SKM-1 treated with dmso at 0.1 percent for 144 hours (cell line): Measurements from ENCODE around the gene CNTN4.

Experiments used
- DNase-seq: peaks from one replicate; lab custom pipeline; 2025; ENCODE audit not compliant: unreplicated experiment; lab: John Stamatoyannopoulos, UW

CNTN4 gene

DNA sequence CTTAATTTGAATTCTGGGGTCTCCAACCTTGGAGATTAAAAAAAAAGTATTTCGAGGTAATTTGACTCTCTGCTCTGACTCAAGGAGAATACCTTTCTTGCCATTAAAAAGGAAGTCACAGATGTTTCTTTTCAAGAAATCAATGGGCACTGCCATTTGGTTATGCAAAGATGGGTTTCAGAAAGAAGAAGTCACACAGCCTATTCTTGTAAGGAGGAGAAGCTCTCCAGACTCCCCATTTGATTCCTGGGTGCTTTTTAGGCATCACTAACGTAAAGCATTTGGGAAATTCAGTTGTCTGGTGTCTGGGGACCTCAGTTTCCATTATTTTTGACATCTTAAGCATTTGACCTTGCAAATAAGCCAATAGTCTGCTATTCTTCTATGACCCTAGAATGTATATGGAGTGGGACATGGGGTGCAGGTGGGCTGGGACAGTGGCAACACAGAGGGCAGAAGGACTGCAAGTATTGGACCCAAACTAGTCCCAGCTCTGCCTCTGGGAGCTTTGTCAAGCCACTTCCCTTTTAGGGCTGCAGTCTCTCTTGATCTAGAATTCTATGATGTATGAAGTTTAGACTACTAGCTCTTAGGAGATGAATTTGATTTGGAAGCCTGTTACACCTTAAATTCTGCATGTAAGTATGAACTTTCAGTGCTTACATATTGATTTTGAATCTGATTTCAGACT is 983.7 kb downstream of the CNTN4 start:
- no peak for DNase-seq

DNA sequence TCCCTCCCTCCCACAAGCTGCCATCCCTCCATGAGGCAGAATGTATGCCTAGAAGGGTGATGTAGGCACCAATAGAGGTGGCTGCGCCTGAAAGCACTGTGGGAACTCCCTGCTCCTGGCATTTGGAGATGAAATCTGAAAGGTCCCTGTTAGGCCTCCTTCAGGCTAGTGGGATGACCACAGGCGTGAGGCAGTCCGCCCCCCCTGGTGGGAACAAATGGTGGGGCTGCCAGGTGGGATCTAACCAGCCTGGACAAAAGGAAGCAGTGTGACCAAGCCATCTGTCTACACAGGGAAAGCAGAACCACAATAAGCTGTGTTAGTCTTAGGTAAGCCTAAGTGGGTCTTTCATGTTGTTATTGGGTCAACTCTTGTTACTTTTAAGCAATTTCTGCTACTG is 986.2 kb downstream of the CNTN4 start:
- no peak for DNase-seq

DNA sequence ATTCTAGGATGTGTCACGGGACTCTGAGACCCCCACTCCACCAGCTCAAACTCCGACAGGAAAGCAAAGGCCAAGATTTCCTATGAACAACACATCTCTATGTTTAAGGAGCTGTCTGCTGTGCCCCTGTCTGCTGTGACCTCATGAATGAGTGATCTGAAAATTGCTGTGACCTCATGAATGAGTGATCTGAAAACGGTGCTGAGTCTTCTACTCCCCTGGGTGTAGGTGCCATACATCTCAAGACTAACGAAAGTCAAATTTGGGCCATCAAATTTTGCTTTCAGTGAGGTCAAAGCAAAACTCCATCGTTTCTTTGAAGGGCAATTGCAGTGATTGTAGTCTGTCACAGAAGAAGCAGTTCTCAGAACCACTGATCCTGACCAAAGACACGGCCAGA is 987.1 kb downstream of the CNTN4 start:
- DNase-seq = no peak

DNA sequence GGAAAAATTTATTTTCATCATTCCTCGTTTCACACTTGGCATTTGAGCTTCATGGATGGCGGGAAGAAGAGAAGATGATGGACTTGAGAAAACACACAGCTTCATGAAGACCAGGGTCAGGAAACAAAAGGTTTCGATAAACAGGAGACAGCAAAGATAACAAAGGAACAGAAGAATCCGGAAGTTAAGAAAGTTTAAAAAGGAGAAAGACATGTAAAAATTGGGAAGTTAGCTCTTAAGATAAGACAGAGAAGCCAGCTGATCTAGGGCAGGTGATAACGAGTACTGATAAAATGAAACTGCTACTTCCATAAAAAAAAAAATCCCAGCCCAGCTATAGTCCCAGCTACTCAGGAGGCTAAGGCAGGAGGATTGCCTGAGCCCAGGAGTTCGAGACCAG is 987.6 kb downstream of the CNTN4 start:
- DNase-seq = no peak

DNA sequence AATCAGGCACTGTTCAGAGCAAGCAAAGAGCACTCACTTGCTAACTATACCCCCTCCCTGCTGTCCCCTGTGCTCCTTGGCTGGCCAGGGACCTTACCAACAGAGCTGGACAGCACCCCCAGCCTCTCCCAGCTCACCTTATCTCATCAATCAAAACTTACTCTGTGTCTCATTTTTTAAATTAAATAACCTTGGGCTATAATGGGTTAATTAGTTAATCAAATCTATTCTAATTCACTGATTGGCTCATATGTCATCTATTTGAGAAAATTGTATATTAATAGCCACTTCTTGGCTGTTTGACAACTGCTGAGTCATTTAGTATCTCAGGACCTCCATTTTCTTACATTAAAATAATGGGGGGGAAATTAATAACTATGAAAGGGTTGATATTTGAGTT is 988.6 kb downstream of the CNTN4 start:
- no peak for DNase-seq

DNA sequence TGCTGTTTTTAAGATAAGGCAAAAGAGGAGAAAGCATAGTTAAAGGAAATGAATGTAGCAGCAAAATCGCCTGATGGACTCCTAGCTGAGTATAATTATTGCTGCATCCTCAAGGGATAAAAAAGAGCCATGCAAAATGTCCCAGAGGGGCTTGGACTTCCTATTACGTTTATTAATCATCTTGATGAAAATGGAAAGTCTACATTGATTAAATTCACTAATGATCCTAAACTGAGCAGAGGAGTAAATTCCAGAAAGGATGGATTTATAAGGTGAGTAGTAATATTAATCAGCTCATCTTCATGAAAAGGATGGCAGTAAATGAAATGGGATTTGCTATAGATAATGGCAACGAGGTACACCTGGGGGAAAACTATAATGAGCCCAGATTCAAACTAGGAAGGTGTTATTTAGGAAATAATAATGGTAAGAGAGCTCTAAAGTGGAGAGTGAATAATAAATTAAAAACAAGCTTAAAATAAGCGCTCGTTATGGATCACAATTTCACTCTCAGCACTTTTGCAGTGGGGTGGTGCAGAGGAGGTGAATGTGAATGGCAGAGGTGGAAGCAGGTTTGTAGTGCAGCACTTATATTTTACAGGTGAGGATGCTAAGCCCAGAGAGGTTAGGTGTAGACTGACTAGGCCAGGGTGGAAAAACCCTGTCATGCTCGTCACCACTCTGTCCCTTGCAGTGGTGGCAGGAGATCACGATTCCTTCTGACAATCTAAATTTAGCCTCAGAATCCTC is 989.2 kb downstream of the CNTN4 start:
- no peak for DNase-seq

DNA sequence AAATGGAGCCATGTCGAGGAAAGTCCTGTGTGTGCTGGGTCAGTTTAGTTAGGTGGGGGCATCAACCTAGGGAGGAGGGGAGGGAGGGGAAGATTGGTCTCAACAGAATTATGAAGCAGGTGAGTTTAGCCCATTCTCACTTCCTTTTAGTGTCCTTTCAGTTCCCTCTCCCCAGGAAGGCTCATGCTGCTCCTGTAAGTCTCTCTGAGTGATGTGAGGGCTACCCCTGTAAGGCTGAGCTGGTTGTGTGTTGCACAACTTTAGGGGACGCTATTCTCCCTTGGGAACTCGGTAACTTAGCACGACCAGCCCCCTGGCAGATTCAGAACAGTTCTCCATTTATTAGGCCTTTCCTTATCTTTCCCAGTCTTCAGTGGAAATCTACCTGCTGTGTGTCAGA is 990.4 kb downstream of the CNTN4 start:
- no peak for DNase-seq

DNA sequence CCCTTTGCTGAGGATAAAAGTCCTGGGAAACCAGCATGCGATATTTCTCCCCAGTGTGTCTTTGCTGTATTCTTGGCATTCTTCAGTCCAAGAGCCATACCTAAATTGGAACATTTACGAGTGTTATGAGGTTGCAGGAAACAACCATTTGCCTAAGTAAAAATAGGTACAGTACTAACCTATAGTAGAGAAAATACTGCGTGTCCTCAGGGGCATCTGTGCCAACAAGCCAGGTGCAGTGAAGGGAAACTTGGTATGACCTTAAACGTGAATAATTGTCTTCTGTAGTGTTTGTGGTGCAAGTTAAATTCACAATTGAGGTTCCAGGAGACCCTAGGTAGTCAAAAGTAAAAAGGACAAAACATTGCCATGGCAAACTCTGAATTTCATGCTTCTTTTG is 999.3 kb downstream of the CNTN4 start:
- no peak for DNase-seq

DNA sequence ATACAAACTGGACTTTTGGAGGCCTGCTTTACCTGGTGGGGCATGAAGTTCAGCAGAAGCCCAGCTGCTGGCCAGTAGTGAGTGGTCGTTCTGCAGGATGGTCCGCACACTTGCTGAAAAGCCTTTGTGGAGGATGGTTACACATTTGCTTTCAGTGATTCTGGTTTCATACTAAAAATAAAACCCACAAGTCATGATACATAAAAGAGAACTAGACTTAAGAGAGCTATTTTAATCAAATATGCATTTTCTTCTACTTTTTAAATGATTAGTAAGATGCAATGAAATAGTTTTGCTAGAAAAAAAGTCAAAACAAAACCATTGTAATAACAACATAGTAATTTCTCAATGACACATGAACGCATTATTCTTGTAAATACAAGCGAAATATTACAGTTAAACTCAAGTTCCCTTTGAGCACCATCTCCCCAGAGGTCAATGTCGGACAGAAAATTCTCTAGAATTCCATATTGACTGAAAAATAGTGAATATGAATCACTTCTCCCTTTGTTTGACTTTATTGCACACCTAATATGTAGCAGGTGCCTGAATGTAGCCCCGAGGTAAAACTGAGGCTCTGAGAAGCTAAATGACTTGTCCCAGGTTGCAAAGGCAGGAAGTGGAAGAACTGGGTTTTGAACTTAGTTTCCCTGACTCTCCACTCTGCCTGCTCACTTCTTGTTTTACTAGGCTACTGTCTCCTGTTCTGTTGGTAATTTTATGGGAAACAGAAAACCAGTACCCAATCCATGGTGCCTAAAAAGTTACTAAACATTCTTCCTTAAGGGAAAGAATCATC is 1003.2 kb downstream of the CNTN4 start:
- DNase-seq = no peak

DNA sequence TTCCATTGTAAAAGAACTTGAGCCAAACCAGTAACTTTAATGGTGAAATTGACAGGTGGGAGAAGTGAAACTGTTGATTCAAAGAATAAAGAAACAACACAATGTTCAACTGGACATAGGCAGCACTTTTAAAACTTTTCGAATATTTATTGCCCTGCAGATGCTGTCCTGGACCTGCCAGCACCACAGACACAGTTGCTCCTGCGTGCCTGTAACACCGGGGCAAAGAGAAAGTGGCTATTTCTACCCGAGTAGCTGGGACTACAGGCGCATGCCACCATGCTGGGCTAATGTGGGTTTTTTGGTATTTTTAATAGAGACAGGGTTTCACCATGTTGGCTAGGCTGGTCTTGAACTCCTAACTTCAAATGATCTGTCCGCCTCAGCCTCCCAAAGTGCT is 1004.1 kb downstream of the CNTN4 start:
- DNase-seq = no peak

DNA sequence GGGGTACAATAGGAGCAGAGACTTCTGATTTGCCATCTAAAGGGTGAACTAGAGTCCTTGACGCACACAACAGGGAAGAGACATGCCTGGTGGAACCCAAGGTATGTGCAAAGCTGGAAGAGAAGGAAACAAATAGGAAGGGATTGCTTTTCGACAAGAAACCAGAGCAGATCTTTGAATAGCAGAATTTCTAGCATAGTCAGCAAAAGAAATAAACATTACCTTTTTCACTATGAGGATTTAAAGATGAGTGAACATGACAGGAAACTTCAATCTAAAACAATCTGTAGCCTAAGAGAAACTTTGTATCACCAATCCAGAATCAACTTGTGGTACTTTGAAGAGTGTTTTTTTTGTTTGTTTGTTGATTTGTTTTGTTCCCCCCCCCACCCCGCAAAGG is 1006.6 kb downstream of the CNTN4 start:
- DNase-seq = no peak

DNA sequence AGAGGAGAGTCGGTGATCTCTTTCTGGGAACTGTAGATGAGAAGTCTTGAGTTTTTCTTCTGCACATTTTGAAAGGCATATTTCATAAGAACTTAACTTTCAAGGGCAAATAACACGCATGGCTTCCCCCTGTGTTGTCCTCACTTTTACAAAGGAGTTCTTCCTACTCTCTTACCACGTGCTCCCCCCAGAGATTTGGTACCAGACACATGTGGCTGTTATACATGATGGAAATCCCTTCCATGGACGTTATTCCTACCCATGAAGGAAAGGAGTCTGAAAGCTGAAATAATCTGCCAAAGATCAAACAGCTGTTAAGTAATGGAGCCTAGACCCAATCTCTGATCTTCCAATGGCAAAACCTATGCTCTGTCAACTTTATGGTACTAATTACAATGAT is 1007.1 kb downstream of the CNTN4 start:
- DNase-seq = no peak

DNA sequence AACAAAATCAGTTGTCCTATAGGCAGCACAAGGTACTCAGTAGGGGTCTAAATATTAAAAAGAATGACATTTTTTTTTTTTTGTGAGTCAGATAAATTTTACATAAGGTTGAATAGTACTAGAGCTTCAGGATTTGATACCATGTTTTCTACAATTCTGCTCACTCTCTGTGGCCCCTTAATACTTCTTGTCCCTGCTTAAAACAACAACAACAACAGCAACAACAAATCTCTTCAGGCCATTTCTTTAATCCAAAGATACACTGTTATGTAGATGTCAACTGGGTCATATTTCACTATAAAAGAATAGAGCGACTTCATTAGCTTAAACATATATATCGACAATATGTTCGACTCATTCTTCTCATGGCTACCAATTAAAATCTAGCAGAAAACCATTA is 1008.5 kb downstream of the CNTN4 start:
- no peak for DNase-seq
